Retinal pigment epithelial cell (primary cell): Measurements from ENCODE around the gene TRIM72.

Experiments
- DNase-seq: peaks from one replicate; pipeline ENCODE4 v3.0.0-alpha.2; 2010; ENCODE audit warnings: low read depth
- H3K4me3 ChIP-seq: 2 replicates; pipeline ENCODE4 v1.5.1; 2011; ENCODE audit warnings: mild to moderate bottlenecking, low read length, control low read depth, moderate library complexity
- TF ChIP-seq, protein P1 (sequence below): conservative IDR thresholded peaks from 2 replicates; pipeline ENCODE4 v1.5.1; 2011; ENCODE audit warnings: low read depth, low read length, control low read depth, inconsistent platforms

TRIM72 gene

DNA sequence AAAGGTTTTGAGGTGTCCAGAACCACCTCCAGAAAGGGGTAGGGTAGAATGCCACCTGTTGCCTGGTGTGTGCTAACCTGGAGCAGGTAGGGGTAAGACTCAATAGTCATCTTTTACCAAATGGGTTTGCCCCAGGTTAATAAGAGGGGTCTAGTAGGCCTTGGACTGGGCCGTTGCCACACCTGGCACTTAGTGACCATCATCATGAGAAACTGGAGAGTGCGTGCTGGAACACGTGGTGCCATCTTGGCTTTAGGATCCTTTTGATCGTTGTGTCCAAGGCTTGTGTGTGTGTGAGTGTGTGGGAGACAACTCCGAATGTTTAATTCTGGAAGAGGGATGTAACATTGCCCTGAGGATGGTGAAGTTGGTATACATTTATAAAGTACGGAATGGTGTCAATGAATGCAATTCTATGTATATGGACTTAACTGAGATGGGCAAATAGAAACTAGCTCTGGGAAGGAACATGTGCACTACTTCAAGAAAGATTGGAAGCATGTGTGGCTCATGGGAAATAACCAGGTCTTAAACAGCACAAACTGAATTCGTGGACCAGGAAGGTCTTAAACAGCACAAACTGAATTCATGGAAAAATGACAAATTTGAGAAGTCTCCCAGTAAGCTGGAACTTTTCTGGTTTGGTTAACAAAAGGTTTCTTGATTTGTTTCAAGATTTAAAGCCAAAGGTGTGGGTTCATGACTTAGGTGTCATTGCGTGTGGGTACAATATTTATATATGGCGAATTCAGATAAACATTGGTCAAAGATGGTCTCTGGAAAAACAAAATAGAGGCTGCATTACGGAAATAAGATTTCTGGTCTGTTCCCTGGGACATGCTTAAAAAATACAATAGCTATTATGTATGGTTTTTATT lies 26.8 kb upstream of the TRIM72 start:
- DNase-seq = no peak
- H3K4me3 ChIP-seq = no peak overlapping the region
- TF ChIP-seq, protein P1, sequence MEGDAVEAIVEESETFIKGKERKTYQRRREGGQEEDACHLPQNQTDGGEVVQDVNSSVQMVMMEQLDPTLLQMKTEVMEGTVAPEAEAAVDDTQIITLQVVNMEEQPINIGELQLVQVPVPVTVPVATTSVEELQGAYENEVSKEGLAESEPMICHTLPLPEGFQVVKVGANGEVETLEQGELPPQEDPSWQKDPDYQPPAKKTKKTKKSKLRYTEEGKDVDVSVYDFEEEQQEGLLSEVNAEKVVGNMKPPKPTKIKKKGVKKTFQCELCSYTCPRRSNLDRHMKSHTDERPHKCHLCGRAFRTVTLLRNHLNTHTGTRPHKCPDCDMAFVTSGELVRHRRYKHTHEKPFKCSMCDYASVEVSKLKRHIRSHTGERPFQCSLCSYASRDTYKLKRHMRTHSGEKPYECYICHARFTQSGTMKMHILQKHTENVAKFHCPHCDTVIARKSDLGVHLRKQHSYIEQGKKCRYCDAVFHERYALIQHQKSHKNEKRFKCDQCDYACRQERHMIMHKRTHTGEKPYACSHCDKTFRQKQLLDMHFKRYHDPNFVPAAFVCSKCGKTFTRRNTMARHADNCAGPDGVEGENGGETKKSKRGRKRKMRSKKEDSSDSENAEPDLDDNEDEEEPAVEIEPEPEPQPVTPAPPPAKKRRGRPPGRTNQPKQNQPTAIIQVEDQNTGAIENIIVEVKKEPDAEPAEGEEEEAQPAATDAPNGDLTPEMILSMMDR = no peak

GRCh38 chr16:31187808-31188189 lies 26.1 kb upstream of the TRIM72 start:
- no peak overlapping the region for H3K4me3 ChIP-seq
- TF ChIP-seq, protein P1 = no peak
- DNase-seq = no peak

- no peak overlapping the region for H3K4me3 ChIP-seq
- TF ChIP-seq, protein P1 = no peak
- no peak for DNase-seq
Measured at GRCh38 chr16:31188450-31189411, 25.2 kb upstream of the TRIM72 start.

DNA sequence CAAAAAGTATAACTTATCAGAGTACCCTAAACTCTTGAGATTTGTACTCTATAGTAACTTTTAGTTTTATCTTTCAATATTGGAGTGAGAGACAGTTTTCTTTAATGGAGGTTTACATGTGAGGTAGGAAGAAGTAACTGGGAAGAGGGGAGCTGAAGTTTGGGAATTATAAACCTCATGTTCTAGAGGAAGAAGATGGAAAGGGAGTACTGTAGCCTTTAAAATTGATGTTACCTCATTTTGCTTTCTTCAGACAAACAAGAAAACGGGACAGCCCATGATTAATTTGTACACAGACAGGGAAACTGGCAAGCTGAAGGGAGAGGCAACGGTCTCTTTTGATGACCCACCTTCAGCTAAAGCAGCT lies 24.5 kb upstream of the TRIM72 start:
- TF ChIP-seq, protein P1 = no peak

GRCh38 chr16:31190061-31190460 lies 23.9 kb upstream of the TRIM72 start:
- TF ChIP-seq, protein P1 = no peak
- DNase-seq = no peak
- H3K4me3 ChIP-seq = no peak overlapping the region

More for the DNA sequence above, 24.5 kb upstream of the TRIM72 start:
- no peak overlapping the region for H3K4me3 ChIP-seq
- no peak for DNase-seq

- TF ChIP-seq, protein P1 = no peak
- H3K4me3 ChIP-seq = no peak overlapping the region
- DNase-seq = no peak
Measured at GRCh38 chr16:31190818-31191444, 23.0 kb upstream of the TRIM72 start.
